CD14-positive monocyte (primary cell): ENCODE data around the gene PRPF19. TPM values are rescaled to one million over a fixed set of nuclear protein-coding genes. Genes with fewer than 3 reads are reported as not detected.

Experiments used
- DNase-seq, 3 donors: peaks; one replicate each; pipeline ENCODE4 v3.0.0-alpha.2; 2011 to 2022
- H2AFZ ChIP-seq: 2 replicates; pipeline ENCODE4 v1.6.0; 2012; ENCODE audit warnings: mild to moderate bottlenecking, low read depth, low read length, inconsistent platforms; ENCODE audit not compliant: insufficient read depth, poor library complexity, severe bottlenecking
- H3K27ac ChIP-seq, 2 donors: 1 replicate in 1 of 2; 2 replicates in 1 of 2; pipeline ENCODE4 v1.5.1; 2012 to 2013; ENCODE audit warnings: low read length in 2 of 2, control low read depth in 1 of 2, inconsistent platforms in 1 of 2, low read depth in 1 of 2, mild to moderate bottlenecking in 1 of 2
- H3K27me3 ChIP-seq, 2 donors: one replicate each; pipeline versions ENCODE4 v1.6.0 to v1.6.1; 2011 to 2013; ENCODE audit warnings: low read length in 2 of 2; ENCODE audit not compliant: control insufficient read depth in 2 of 2, insufficient read depth in 2 of 2
- H3K36me3 ChIP-seq, 2 donors: replicated peaks in 1 of 2; 1 replicate in 1 of 2; 2 replicates in 1 of 2; pipeline versions ENCODE4 v1.5.1 to v1.6.1; 2012 to 2013; ENCODE audit warnings: low read length in 2 of 2, control low read depth in 1 of 2, inconsistent platforms in 1 of 2, mild to moderate bottlenecking in 1 of 2; ENCODE audit not compliant: insufficient read depth in 2 of 2, control insufficient read depth in 1 of 2
- H3K4me1 ChIP-seq, 2 donors: 1 replicate in 1 of 2; 2 replicates in 1 of 2; pipeline versions ENCODE4 v1.5.1 to v1.6.1; 2012 to 2013; ENCODE audit warnings: low read length in 2 of 2, control low read depth in 1 of 2, inconsistent platforms in 1 of 2, mild to moderate bottlenecking in 1 of 2, moderate library complexity in 1 of 2; ENCODE audit not compliant: insufficient read depth in 2 of 2, control insufficient read depth in 1 of 2
- H3K4me2 ChIP-seq: replicated peaks from 2 replicates; pipeline ENCODE3; 2012; ENCODE audit warnings: low read length, moderate library complexity, mild to moderate bottlenecking; ENCODE audit not compliant: poor library complexity, severe bottlenecking; ENCODE audit errors: extremely low read depth
- H3K4me3 ChIP-seq, 3 experiments: fragments of 200-600 bp in 1 of 3; sonication (generic) in 1 of 3; replicated peaks in 1 of 3; 1 replicate in 2 of 3; 2 replicates in 1 of 3; pipeline ENCODE4 v1.5.1; 2011 to 2013; ENCODE audit warnings: low read length in 3 of 3, mild to moderate bottlenecking in 3 of 3, control low read depth in 2 of 3, low read depth in 2 of 3, inconsistent platforms in 1 of 3, moderate library complexity in 1 of 3
- H3K79me2 ChIP-seq: 2 replicates; pipeline ENCODE4 v1.6.0; 2012; ENCODE audit warnings: mild to moderate bottlenecking, control low read depth, inconsistent platforms, low read length, moderate library complexity; ENCODE audit not compliant: insufficient read depth
- H3K9ac ChIP-seq: 2 replicates; pipeline ENCODE4 v1.6.0; 2017; ENCODE audit warnings: low read length, mild to moderate bottlenecking; ENCODE audit not compliant: insufficient read depth, poor library complexity, severe bottlenecking
- H3K9me3 ChIP-seq, 2 donors: replicated peaks in 1 of 2; 1 replicate in 1 of 2; 2 replicates in 1 of 2; pipeline versions ENCODE4 v1.5.1 to v1.6.1; 2012 to 2013; ENCODE audit warnings: low read length in 2 of 2, control low read depth in 1 of 2; ENCODE audit not compliant: control insufficient read depth in 1 of 2, insufficient read depth in 1 of 2
- H4K20me1 ChIP-seq: 2 replicates; pipeline ENCODE4 v1.6.0; 2012; ENCODE audit warnings: mild to moderate bottlenecking, low read length, control low read depth, moderate library complexity; ENCODE audit not compliant: insufficient read depth
- H3K27ac Mint-ChIP-seq, 7 donors: one replicate each; pipeline ENCODE4 v1.8.0; 2020; ENCODE audit warnings: mild to moderate bottlenecking in 7 of 7, mixed read lengths in 7 of 7, moderate library complexity in 6 of 7, inconsistent platforms in 2 of 7
- H3K27me3 Mint-ChIP-seq, 3 donors: one replicate each; pipeline ENCODE4 v1.8.0; 2021 to 2022; ENCODE audit warnings: low read depth in 3 of 3, mild to moderate bottlenecking in 3 of 3, mixed read lengths in 3 of 3, moderate library complexity in 3 of 3, inconsistent platforms in 1 of 3
- H3K36me3 Mint-ChIP-seq, 2 donors: one replicate each; pipeline ENCODE4 v1.8.0; 2020; ENCODE audit warnings: mixed read lengths in 2 of 2, inconsistent platforms in 1 of 2, mild to moderate bottlenecking in 1 of 2
- H3K4me1 Mint-ChIP-seq: one replicate; pipeline ENCODE4 v1.8.0; 2020; ENCODE audit warnings: mild to moderate bottlenecking, mixed read lengths
- H3K4me3 Mint-ChIP-seq, 2 donors: one replicate each; pipeline ENCODE4 v1.8.0; 2020; ENCODE audit warnings: mild to moderate bottlenecking in 2 of 2, mixed read lengths in 2 of 2, moderate library complexity in 1 of 2
- H3K9me3 Mint-ChIP-seq, 7 donors: one replicate each; pipeline ENCODE4 v1.8.0; 2020 to 2022; ENCODE audit warnings: mixed read lengths in 7 of 7, mild to moderate bottlenecking in 6 of 7, moderate library complexity in 6 of 7, inconsistent platforms in 2 of 7
- whole genome bisulfite sequencing: methylation state at CpG from one replicate; pipeline ENCODE4 v1.1.5; 2013; ENCODE audit warnings: missing lambda C conversion rate; ENCODE audit not compliant: insufficient coverage; 5-methylcytosine and 5-hydroxymethylcytosine counted together
- intact Hi-C, 2 donors: fragments of 100-400 bp; cut with micrococcal nuclease; formaldehyde crosslinking; loops; one replicate each; pipeline versions ENCODE4 v1.15.0 to v1.15.1; 2023
- polyA plus RNA-seq, 3 donors: library from polyadenylated mRNA; depleted of rRNA in 1 of 3; unstranded in 2 of 3; stranded (reverse) in 1 of 3; fragments of 300-500 nt in 2 of 3; fragments of >200 nt in 1 of 3; fragmentation: Illumina TruSeq in 2 of 3; gene quantifications; 1 replicate in 2 of 3; 2 replicates in 1 of 3; pipeline ENCODE4 v1.2.3, GENCODE V29; 2012 to 2021
- TF ChIP-seq, protein P1 (sequence below): fragments of 200-600 bp; IDR thresholded peaks from one replicate; pipeline ENCODE4 v1.8.0; 2022; ENCODE audit warnings: antibody characterized with exemption, mild to moderate bottlenecking

Gene PRPF19
- polyA plus RNA-seq, 3 donors: 7.8 to 33.2 (median 12.2) TPM

DNA sequence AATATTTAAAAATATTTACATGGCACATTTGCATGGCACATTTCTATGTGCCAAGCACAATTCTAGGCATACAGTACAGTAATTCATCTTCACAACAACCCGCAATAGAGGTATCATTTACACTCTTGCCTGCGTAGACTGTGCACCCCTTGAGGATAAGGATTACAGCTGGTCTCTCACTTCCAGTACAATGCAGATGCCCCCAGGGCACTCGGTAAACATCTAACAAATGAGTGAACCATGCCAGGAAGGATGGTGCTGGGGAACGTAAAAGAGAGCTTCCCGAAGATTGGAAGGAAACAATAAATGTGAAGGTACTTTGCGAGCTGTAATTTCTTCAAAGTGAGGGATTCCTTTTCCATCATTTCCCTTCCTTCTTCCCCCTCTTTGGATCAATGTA, 1.3 kb downstream of the PRPF19 start:
- TF ChIP-seq, protein P1, sequence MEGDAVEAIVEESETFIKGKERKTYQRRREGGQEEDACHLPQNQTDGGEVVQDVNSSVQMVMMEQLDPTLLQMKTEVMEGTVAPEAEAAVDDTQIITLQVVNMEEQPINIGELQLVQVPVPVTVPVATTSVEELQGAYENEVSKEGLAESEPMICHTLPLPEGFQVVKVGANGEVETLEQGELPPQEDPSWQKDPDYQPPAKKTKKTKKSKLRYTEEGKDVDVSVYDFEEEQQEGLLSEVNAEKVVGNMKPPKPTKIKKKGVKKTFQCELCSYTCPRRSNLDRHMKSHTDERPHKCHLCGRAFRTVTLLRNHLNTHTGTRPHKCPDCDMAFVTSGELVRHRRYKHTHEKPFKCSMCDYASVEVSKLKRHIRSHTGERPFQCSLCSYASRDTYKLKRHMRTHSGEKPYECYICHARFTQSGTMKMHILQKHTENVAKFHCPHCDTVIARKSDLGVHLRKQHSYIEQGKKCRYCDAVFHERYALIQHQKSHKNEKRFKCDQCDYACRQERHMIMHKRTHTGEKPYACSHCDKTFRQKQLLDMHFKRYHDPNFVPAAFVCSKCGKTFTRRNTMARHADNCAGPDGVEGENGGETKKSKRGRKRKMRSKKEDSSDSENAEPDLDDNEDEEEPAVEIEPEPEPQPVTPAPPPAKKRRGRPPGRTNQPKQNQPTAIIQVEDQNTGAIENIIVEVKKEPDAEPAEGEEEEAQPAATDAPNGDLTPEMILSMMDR: no peak
- H3K4me1 ChIP-seq: peaks cover 37 to 43% of the 10 kb centered on the region in 2 donors
- peaks cover 38 to 43% of the 10 kb centered on the region in 2 donors for H3K36me3 ChIP-seq
- peaks cover 0 to 5% (median 2%) of the 10 kb centered on the region in 3 donors for H3K27me3 Mint-ChIP-seq
- intact Hi-C loops: loop anchor here in 1 of 2 donors (5.0 kb wide), 1 partner anchor 63 kb away; the partner anchor contains the start of gene CCDC86
- H3K9me3 ChIP-seq: no peaks in the 10 kb centered on the region
- H3K79me2 ChIP-seq: peaks cover 38% of the 10 kb centered on the region
- peaks cover 0 to 13% (median 6%) of the 10 kb centered on the region in 7 donors for H3K9me3 Mint-ChIP-seq
- H3K4me3 Mint-ChIP-seq: peak overlapping the region; percentile 86 to 89
- H3K9ac ChIP-seq: peak overlapping the region; percentile 92
- peaks cover 50% of the 10 kb centered on the region for H3K4me1 Mint-ChIP-seq
- H3K27me3 ChIP-seq: no peaks in the 10 kb centered on the region
- peaks cover 28% of the 10 kb centered on the region for H4K20me1 ChIP-seq
- peak overlapping the region in 6 of 7 donors; percentile 5 to 91 (median 77) for H3K27ac Mint-ChIP-seq
- peak overlapping the region in 1 of 2 donors; percentile 91 for H3K27ac ChIP-seq
- peak overlapping the region in 1 of 3 experiments; percentile 90 for H3K4me3 ChIP-seq
- H2AFZ ChIP-seq: peak overlapping the region; percentile 90
- WGBS: no CpG with 5 or more reads among the region's 6 CpGs
- H3K4me2 ChIP-seq: peak overlapping the region; percentile 80
- DNase-seq: no peak
- peaks cover 39 to 45% of the 10 kb centered on the region in 2 donors for H3K36me3 Mint-ChIP-seq

DNA sequence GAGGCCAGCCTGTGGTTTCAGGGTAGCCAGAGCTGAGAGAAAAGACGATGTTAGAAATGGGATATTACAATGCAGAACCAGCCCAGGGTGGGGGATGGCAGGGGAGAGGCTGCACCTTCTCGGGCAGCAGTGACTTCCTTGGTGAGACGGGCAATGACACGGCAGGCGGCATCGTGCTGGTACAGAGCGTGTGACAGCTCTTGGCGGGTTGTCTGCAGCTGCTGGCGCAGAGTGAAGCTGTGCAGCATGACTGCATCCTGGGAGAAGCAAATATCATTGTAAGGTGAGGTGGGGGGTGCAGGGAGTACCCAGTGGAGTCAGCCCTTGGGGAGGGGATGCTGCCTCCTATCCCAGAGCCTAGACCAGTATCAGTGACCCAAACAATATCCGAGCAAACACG, 3.8 kb downstream of the PRPF19 start:
- H3K27ac Mint-ChIP-seq: peak overlapping the region in 4 of 7 donors; percentile 31 to 82 (median 57)
- Histone ChIP-seq H3K4me3 (no peak overlapping the region), H3K9me3 (no peaks in the 10 kb centered on the region), H3K9ac (no peak overlapping the region), H3K4me1 (peaks cover 25 to 30% of the 10 kb centered on the region in 2 donors), H3K27ac (no peak overlapping the region), H3K36me3 (peaks cover 57 to 65% of the 10 kb centered on the region in 2 donors), H3K4me2 (no peak overlapping the region), H2AFZ (no peak overlapping the region), H4K20me1 (peaks cover 28% of the 10 kb centered on the region), H3K27me3 (no peaks in the 10 kb centered on the region), H3K79me2 (peaks cover 38% of the 10 kb centered on the region)
- TF ChIP-seq, protein P1: no peak
- intact Hi-C loops: no loop called here
- H3K9me3 Mint-ChIP-seq: no peaks in the 10 kb centered on the region
- H3K27me3 Mint-ChIP-seq: peaks cover 0 to 3% (median 1%) of the 10 kb centered on the region in 3 donors
- no peak for DNase-seq
- H3K4me1 Mint-ChIP-seq: peaks cover 32% of the 10 kb centered on the region
- WGBS: 93% methylated on average over 11 of the region's 11 CpGs
- H3K36me3 Mint-ChIP-seq: peaks cover 54 to 59% of the 10 kb centered on the region in 2 donors
- no peak overlapping the region for H3K4me3 Mint-ChIP-seq
